K562 (cell line): ENCODE data around the gene CRYZ. TPM values are rescaled to one million over a fixed set of nuclear protein-coding genes. Genes with fewer than 3 reads are reported as not detected.

Experiments used
- ARID1B ChIP-seq: fragments of 450-650 bp; IDR thresholded peaks from 2 replicates; pipeline ENCODE4 v1.6.1; 2016; ENCODE audit warnings: antibody characterized with exemption, mild to moderate bottlenecking, inconsistent platforms
- DMBX1 ChIP-seq: fragments of 250-450 bp; sonication (Bioruptor Pico); IDR thresholded peaks from 2 replicates; pipeline ENCODE4 v1.8.0; 2022; ENCODE audit warnings: inconsistent platforms, mild to moderate bottlenecking, moderate library complexity, borderline replicate concordance
- EHMT2 ChIP-seq: fragments of 450-650 bp; IDR thresholded peaks from 2 replicates; pipeline ENCODE4 v1.6.1; 2018; ENCODE audit warnings: antibody characterized with exemption
- FOSL1 ChIP-seq: fragments of 200-800 bp; sonication (Bioruptor generic); conservative IDR thresholded peaks from 2 replicates; pipeline ENCODE4 v1.6.1; 2016; ENCODE audit warnings: missing genetic modification characterization, missing compliant biosample characterization
- HES1 ChIP-seq: fragments of 450-650 bp; IDR thresholded peaks from 2 replicates; pipeline ENCODE4 v1.6.1; 2016; ENCODE audit warnings: low read depth, mild to moderate bottlenecking, moderate library complexity
- HINFP ChIP-seq: fragments of 450-650 bp; conservative IDR thresholded peaks from 2 replicates; pipeline ENCODE4 v1.6.1; 2016; ENCODE audit warnings: missing genetic modification characterization, low read depth, mild to moderate bottlenecking, control low read depth, missing compliant biosample characterization
- KAT8 ChIP-seq: fragments of 450-650 bp; IDR thresholded peaks from 2 replicates; pipeline ENCODE4 v1.6.1; 2016; ENCODE audit warnings: low read depth, mild to moderate bottlenecking
- KDM1A ChIP-seq, 2 experiments: fragments of 450-650 bp; IDR thresholded peaks; 2 replicates each; pipeline ENCODE4 v1.6.1; 2016; ENCODE audit warnings: mild to moderate bottlenecking in 2 of 2
- KDM4B ChIP-seq, 2 experiments: fragments of 450-650 bp in 1 of 2; sonication (generic) in 1 of 2; IDR thresholded peaks; 2 replicates each; pipeline ENCODE4 v1.6.1; 2016 to 2017; ENCODE audit warnings: borderline replicate concordance in 2 of 2, antibody characterized with exemption in 1 of 2, low read depth in 1 of 2, mild to moderate bottlenecking in 1 of 2
- MAZ ChIP-seq, 2 experiments: fragments of 450-650 bp in 1 of 2; sonication (generic) in 1 of 2; formaldehyde crosslinking; IDR thresholded peaks in 1 of 2; conservative IDR thresholded peaks in 1 of 2; 2 replicates each; pipeline versions ENCODE4 v1.4.0 to v1.5.0; 2020; ENCODE audit warnings: mild to moderate bottlenecking in 1 of 2, missing genetic modification reagents in 1 of 2
- MCM2 ChIP-seq: fragments of 450-650 bp; IDR thresholded peaks from 2 replicates; pipeline ENCODE4 v1.6.1; 2017; ENCODE audit warnings: low read depth, mild to moderate bottlenecking
- MECOM ChIP-seq: fragments of 250-450 bp; sonication (Bioruptor Pico); IDR thresholded peaks from 2 replicates; pipeline ENCODE4 v1.8.0; 2022; ENCODE audit warnings: inconsistent platforms
- MEIS2 ChIP-seq: fragments of 450-650 bp; IDR thresholded peaks from 2 replicates; pipeline ENCODE4 v1.6.1; 2014; ENCODE audit warnings: mild to moderate bottlenecking; ENCODE audit not compliant: partially characterized antibody
- MYC ChIP-seq, 2 experiments: fragments of 250-450 bp in 1 of 2; sonication (Bioruptor Pico) in 1 of 2; IDR thresholded peaks; 2 replicates each; pipeline versions ENCODE4 v1.5.1 to v1.6.1; 2012 to 2021; ENCODE audit warnings: low read depth in 2 of 2, borderline replicate concordance in 1 of 2, improper control_type of control experiment in 1 of 2, low read length in 1 of 2, mild to moderate bottlenecking in 1 of 2, moderate library complexity in 1 of 2
- NFIC ChIP-seq: fragments of 450-650 bp; IDR thresholded peaks from 2 replicates; pipeline ENCODE4 v1.6.1; 2017; ENCODE audit warnings: mild to moderate bottlenecking, inconsistent platforms
- NR2C2 ChIP-seq, 2 experiments: fragments of 200-800 bp in 1 of 2; sonication (Bioruptor generic) in 1 of 2; sonication (generic) in 1 of 2; formaldehyde crosslinking in 1 of 2; IDR thresholded peaks; 2 replicates each; pipeline versions ENCODE4 v1.6.1 to v1.8.0; 2016 to 2022; ENCODE audit warnings: mild to moderate bottlenecking in 1 of 2, missing compliant biosample characterization in 1 of 2, missing genetic modification characterization in 1 of 2, missing genetic modification reagents in 1 of 2
- NR4A1 ChIP-seq, 2 experiments: fragments of 250-450 bp in 1 of 2; fragments of 450-650 bp in 1 of 2; sonication (Bioruptor Pico) in 1 of 2; IDR thresholded peaks; 2 replicates each; pipeline versions ENCODE4 v1.4.0 to v1.6.1; 2016 to 2020; ENCODE audit warnings: mild to moderate bottlenecking in 2 of 2, missing compliant biosample characterization in 1 of 2, missing genetic modification characterization in 1 of 2, moderate library complexity in 1 of 2
- PKNOX1 ChIP-seq: fragments of 450-650 bp; IDR thresholded peaks from 2 replicates; pipeline ENCODE4 v1.6.1; 2016
- PTBP1 ChIP-seq: fragments of 200-400 bp; formaldehyde crosslinking; IDR thresholded peaks from 2 replicates; pipeline ENCODE4 v1.6.1; 2017; ENCODE audit warnings: low read depth, low read length
- PTRF ChIP-seq: fragments of 450-650 bp; IDR thresholded peaks from 2 replicates; pipeline ENCODE4 v1.6.1; 2016; ENCODE audit warnings: mild to moderate bottlenecking, missing genetic modification characterization, missing compliant biosample characterization
- RBM15 ChIP-seq: fragments of 200-400 bp; formaldehyde crosslinking; IDR thresholded peaks from 2 replicates; pipeline ENCODE4 v1.6.1; 2018; ENCODE audit warnings: mild to moderate bottlenecking, low read length, moderate library complexity; ENCODE audit not compliant: insufficient read depth
- RCOR1 ChIP-seq, 2 experiments: IDR thresholded peaks; 2 replicates each; pipeline ENCODE4 v1.6.1; 2012; ENCODE audit warnings: low read depth in 2 of 2, low read length in 2 of 2, borderline replicate concordance in 1 of 2, improper control_type of control experiment in 1 of 2
- SOX6 ChIP-seq: fragments of 450-650 bp; IDR thresholded peaks from 2 replicates; pipeline ENCODE4 v1.6.1; 2014; ENCODE audit warnings: mild to moderate bottlenecking
- SP1 ChIP-seq: sonication (generic); formaldehyde crosslinking; IDR thresholded peaks from 2 replicates; pipeline ENCODE4 v1.8.1; 2022; ENCODE audit warnings: mild to moderate bottlenecking, missing genetic modification reagents
- ZNF23 ChIP-seq: fragments of 250-450 bp; sonication (Bioruptor Pico); IDR thresholded peaks from 2 replicates; pipeline ENCODE4 v1.4.0; 2020; ENCODE audit warnings: mild to moderate bottlenecking
- polyA plus RNA-seq, 8 experiments: library from polyadenylated mRNA; depleted of rRNA in 4 of 8; stranded (reverse) in 5 of 8; unstranded in 3 of 8; fragments of >200 nt; fragmentation: Nextera tagmentation in 2 of 8; fragmentation: Illumina TruSeq in 1 of 8; extraction: Ambion mirVana in 2 of 8; extraction: Trizol in 1 of 8; gene quantifications; 2 replicates each; pipeline versions ENCODE4 v1.2.1 to v1.2.3, GENCODE V29; 2011 to 2014; ENCODE audit warnings: inconsistent platforms in 1 of 8, missing spikeins in 1 of 8
- total RNA-seq, 7 experiments: library from RNA; depleted of rRNA in 6 of 7; stranded (reverse); fragments of >200 nt in 6 of 7; fragmentation: Illumina TruSeq in 2 of 7; extraction: Trizol in 2 of 7; gene quantifications; 2 replicates each; pipeline versions ENCODE4 v1.2.1 to v1.2.3, GENCODE V29; 2011 to 2021; ENCODE audit warnings: low replicate concordance in 1 of 7

The CRYZ gene
- total and polyA plus RNA-seq, 9 of the 15 experiments (the other 6 are each of a cell fraction or from before 2014, with no cell fraction given): 51.7 to 179 (median 81.4) TPM

- no peak for TF ChIP-seq HINFP (tag)
- peak; percentile 86 for TF ChIP-seq ARID1B
- no peak for TF ChIP-seq PTRF (tag)
- no peak for TF ChIP-seq ZNF23 (CRISPR knock-in tag)
- no peak for TF ChIP-seq KAT8
- no peak for TF ChIP-seq MAZ (CRISPR knock-in tag; conservative IDR thresholded peaks at IDR 0.05 in 1 of 2, IDR thresholded peaks at IDR 0.05 in 1 of 2)
- no peak for TF ChIP-seq MCM2
- no peak for TF ChIP-seq NR2C2 (CRISPR knock-in tag; IDR thresholded peaks at IDR 0.05)
- 0 out of 2 replicates have a peak, but pooled peaks have one; percentile 23 for TF ChIP-seq NR2C2 (tag; IDR thresholded peaks at IDR 0.05)
- no peak for TF ChIP-seq SP1 (CRISPR knock-in tag)
- peak; percentile 21 for TF ChIP-seq MEIS2
- no peak for TF ChIP-seq DMBX1 (CRISPR knock-in tag)
- TF ChIP-seq MECOM (CRISPR knock-in tag): peak; percentile 88
- no peak for TF ChIP-seq HES1
- no peak for TF ChIP-seq PTBP1
- TF ChIP-seq NR4A1 (CRISPR knock-in tag; IDR thresholded peaks at IDR 0.05): no peak
- no peak for TF ChIP-seq NR4A1 (tag; IDR thresholded peaks at IDR 0.05)
- TF ChIP-seq FOSL1 (tag): peak; percentile 95
- TF ChIP-seq EHMT2: peak; percentile 61
- peak in 1 of 2 experiments; percentile 77; a peak in 1 of 4 replicates for TF ChIP-seq RCOR1 (IDR thresholded peaks at IDR 0.05; ENCODE audit: borderline replicate concordance in 1 of 2, low read depth in 2 of 2, low read length in 2 of 2)
- TF ChIP-seq KDM4B (IDR thresholded peaks at IDR 0.05; ENCODE audit: borderline replicate concordance in 2 of 2, low read depth in 1 of 2): no peak
- TF ChIP-seq SOX6: peak; percentile 65; the same call in 1 of the 2 replicates
- no peak for TF ChIP-seq MYC (IDR thresholded peaks at IDR 0.05; ENCODE audit: low read depth, low read length)
- no peak for TF ChIP-seq MYC (CRISPR knock-in tag; IDR thresholded peaks at IDR 0.05; ENCODE audit: borderline replicate concordance, low read depth)
- 0 out of 2 replicates have a peak, but pooled peaks have one; percentile 14 for TF ChIP-seq NFIC
- TF ChIP-seq RBM15: no peak
- TF ChIP-seq KDM1A (IDR thresholded peaks at IDR 0.05): peak in 1 of 2 experiments; percentile 47; a peak in 1 of 4 replicates
- peak; percentile 20; the same call in 1 of the 2 replicates for TF ChIP-seq PKNOX1
These were observed 2.9 kb downstream of the CRYZ start (continued) for GRCh38 chr1:74729741-74730478.
